SK-N-SH treated with all-trans-retinoic acid at 6 μM for 48 hours (cell line): Measurements from ENCODE around the gene NHS.

Source experiments
- ATAC-seq: fragments of 200-7000 bp; cut with Tn5 transposase; 3 replicates; pipeline ENCODE4 v1.9.1; 2020; ENCODE audit warnings: mild to moderate bottlenecking, moderate library complexity
- ARNTL ChIP-seq: fragments of 450-650 bp; formaldehyde crosslinking; IDR thresholded peaks from 2 replicates; pipeline ENCODE4 v1.5.0; 2020; ENCODE audit warnings: low read depth, mild to moderate bottlenecking, moderate library complexity, borderline replicate concordance
- BACH2 ChIP-seq: fragments of 250-450 bp; sonication (Bioruptor Pico); IDR thresholded peaks from 2 replicates; pipeline ENCODE4 v1.9.0; 2021; ENCODE audit warnings: mild to moderate bottlenecking, borderline replicate concordance
- CSDC2 ChIP-seq: fragments of 250-450 bp; sonication (Bioruptor Pico); IDR thresholded peaks from 2 replicates; pipeline ENCODE4 v1.5.0; 2020; ENCODE audit warnings: mild to moderate bottlenecking, moderate library complexity
- ESRRG ChIP-seq: fragments of 250-450 bp; sonication (Bioruptor Pico); IDR thresholded peaks from 2 replicates; pipeline ENCODE4 v1.6.1; 2021; ENCODE audit warnings: mild to moderate bottlenecking
- ISL1 ChIP-seq: fragments of 250-450 bp; sonication (Bioruptor Pico); IDR thresholded peaks from 2 replicates; pipeline ENCODE4 v2.1.2; 2022; ENCODE audit warnings: mild to moderate bottlenecking, moderate library complexity
- OSR1 ChIP-seq: fragments of 250-450 bp; sonication (Bioruptor Pico); IDR thresholded peaks from 2 replicates; pipeline ENCODE4 v1.8.0; 2022; ENCODE audit warnings: moderate library complexity, mild to moderate bottlenecking, inconsistent platforms
- PATZ1 ChIP-seq: fragments of 250-450 bp; sonication (Bioruptor Pico); IDR thresholded peaks from 2 replicates; pipeline ENCODE4 v1.8.0; 2020; ENCODE audit warnings: mild to moderate bottlenecking, moderate library complexity, borderline replicate concordance
- PPARA ChIP-seq: fragments of 250-450 bp; sonication (Bioruptor Pico); IDR thresholded peaks from 2 replicates; pipeline ENCODE4 v1.5.0; 2020; ENCODE audit warnings: mild to moderate bottlenecking, borderline replicate concordance
- RARB ChIP-seq: fragments of 250-450 bp; sonication (Bioruptor Pico); IDR thresholded peaks from 2 replicates; pipeline ENCODE4 v1.8.0; 2021; ENCODE audit warnings: mild to moderate bottlenecking, moderate library complexity
- SNAI2 ChIP-seq: fragments of 250-450 bp; sonication (Bioruptor Pico); IDR thresholded peaks from 2 replicates; pipeline ENCODE4 v1.5.0; 2020; ENCODE audit warnings: mild to moderate bottlenecking, moderate library complexity
- TCF4 ChIP-seq: fragments of 250-450 bp; sonication (Bioruptor Pico); IDR thresholded peaks from 2 replicates; pipeline ENCODE4 v1.8.0; 2021; ENCODE audit warnings: mild to moderate bottlenecking, moderate library complexity, borderline replicate concordance
- TOX ChIP-seq: fragments of 250-450 bp; sonication (Bioruptor Pico); IDR thresholded peaks from 2 replicates; pipeline ENCODE4 v1.8.0; 2021; ENCODE audit warnings: mild to moderate bottlenecking, moderate library complexity, borderline replicate concordance
- ZC3H10 ChIP-seq: fragments of 250-450 bp; sonication (Bioruptor Pico); IDR thresholded peaks from 2 replicates; pipeline ENCODE4 v1.5.1; 2021; ENCODE audit warnings: mild to moderate bottlenecking, moderate library complexity
- ZFP3 ChIP-seq: fragments of 250-450 bp; sonication (Bioruptor Pico); IDR thresholded peaks from 2 replicates; pipeline ENCODE4 v1.5.0; 2020; ENCODE audit warnings: mild to moderate bottlenecking, moderate library complexity
- ZFP30 ChIP-seq: fragments of 450-650 bp; formaldehyde crosslinking; IDR thresholded peaks from 2 replicates; pipeline ENCODE4 v1.5.0; 2022; ENCODE audit warnings: mild to moderate bottlenecking, moderate library complexity
- ZNF565 ChIP-seq: fragments of 450-650 bp; formaldehyde crosslinking; conservative IDR thresholded peaks from 2 replicates; pipeline ENCODE4 v1.5.0; 2020; ENCODE audit warnings: low read depth, mild to moderate bottlenecking, moderate library complexity
- ZNF70 ChIP-seq: fragments of 450-650 bp; formaldehyde crosslinking; IDR thresholded peaks from 2 replicates; pipeline ENCODE4 v1.5.0; 2020; ENCODE audit warnings: mild to moderate bottlenecking, moderate library complexity
- ZNF8 ChIP-seq: fragments of 450-650 bp; formaldehyde crosslinking; IDR thresholded peaks from 2 replicates; pipeline ENCODE4 v1.5.0; 2020; ENCODE audit warnings: mild to moderate bottlenecking, moderate library complexity
- TF ChIP-seq, protein P1 (sequence below): fragments of 250-450 bp; sonication (Bioruptor Pico); IDR thresholded peaks from 2 replicates; pipeline ENCODE4 v1.5.1; 2021; ENCODE audit warnings: mild to moderate bottlenecking, moderate library complexity
- TF ChIP-seq, protein P2 (sequence below): fragments of 250-450 bp; sonication (Bioruptor Pico); IDR thresholded peaks from 2 replicates; pipeline ENCODE4 v1.5.1; 2020; ENCODE audit warnings: low read depth, mild to moderate bottlenecking, moderate library complexity
- TF ChIP-seq, protein P3 (sequence below): fragments of 250-450 bp; sonication (Bioruptor Pico); IDR thresholded peaks from 2 replicates; pipeline ENCODE4 v1.8.0; 2021; ENCODE audit warnings: low read depth, mild to moderate bottlenecking, moderate library complexity, borderline replicate concordance

The NHS gene

GRCh38 chrX:17459008-17459611, 84.1 kb downstream of the NHS start (continued):
- TF ChIP-seq, protein P1, sequence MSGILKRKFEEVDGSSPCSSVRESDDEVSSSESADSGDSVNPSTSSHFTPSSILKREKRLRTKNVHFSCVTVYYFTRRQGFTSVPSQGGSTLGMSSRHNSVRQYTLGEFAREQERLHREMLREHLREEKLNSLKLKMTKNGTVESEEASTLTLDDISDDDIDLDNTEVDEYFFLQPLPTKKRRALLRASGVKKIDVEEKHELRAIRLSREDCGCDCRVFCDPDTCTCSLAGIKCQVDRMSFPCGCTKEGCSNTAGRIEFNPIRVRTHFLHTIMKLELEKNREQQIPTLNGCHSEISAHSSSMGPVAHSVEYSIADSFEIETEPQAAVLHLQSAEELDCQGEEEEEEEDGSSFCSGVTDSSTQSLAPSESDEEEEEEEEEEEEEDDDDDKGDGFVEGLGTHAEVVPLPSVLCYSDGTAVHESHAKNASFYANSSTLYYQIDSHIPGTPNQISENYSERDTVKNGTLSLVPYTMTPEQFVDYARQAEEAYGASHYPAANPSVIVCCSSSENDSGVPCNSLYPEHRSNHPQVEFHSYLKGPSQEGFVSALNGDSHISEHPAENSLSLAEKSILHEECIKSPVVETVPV (CRISPR knock-in tag): no peak
- TF ChIP-seq ZC3H10 (CRISPR knock-in tag): no peak
- TF ChIP-seq, all 23 proteins: peak for 0

GRCh38 chrX:17459661-17460060, 84.7 kb downstream of the NHS start:
- TF ChIP-seq, protein P1 (CRISPR knock-in tag): no peak
- TF ChIP-seq ZNF8 (CRISPR knock-in tag) (no peak), ZNF70 (CRISPR knock-in tag) (no peak), TCF4 (no peak), ZFP30 (CRISPR knock-in tag) (no peak), ESRRG (CRISPR knock-in tag) (no peak), RARB (CRISPR knock-in tag) (no peak), TOX (CRISPR knock-in tag) (no peak), ZNF565 (CRISPR knock-in tag) (no peak), CSDC2 (no peak)

GRCh38 chrX:17462881-17463280, 87.9 kb downstream of the NHS start:
- TF ChIP-seq, protein P2, sequence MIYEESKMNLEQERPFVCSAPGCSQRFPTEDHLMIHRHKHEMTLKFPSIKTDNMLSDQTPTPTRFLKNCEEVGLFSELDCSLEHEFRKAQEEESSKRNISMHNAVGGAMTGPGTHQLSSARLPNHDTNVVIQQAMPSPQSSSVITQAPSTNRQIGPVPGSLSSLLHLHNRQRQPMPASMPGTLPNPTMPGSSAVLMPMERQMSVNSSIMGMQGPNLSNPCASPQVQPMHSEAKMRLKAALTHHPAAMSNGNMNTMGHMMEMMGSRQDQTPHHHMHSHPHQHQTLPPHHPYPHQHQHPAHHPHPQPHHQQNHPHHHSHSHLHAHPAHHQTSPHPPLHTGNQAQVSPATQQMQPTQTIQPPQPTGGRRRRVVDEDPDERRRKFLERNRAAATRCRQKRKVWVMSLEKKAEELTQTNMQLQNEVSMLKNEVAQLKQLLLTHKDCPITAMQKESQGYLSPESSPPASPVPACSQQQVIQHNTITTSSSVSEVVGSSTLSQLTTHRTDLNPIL (CRISPR knock-in tag): no peak
- TF ChIP-seq BACH2 (CRISPR knock-in tag): no peak
- TF ChIP-seq ZNF565 (CRISPR knock-in tag): no peak
- TF ChIP-seq PATZ1 (CRISPR knock-in tag): no peak
- TF ChIP-seq TCF4: no peak
- TF ChIP-seq ARNTL (CRISPR knock-in tag): no peak
- TF ChIP-seq TOX (CRISPR knock-in tag): no peak
- TF ChIP-seq ZC3H10 (CRISPR knock-in tag): no peak
- TF ChIP-seq ZFP3: no peak
- no peak for TF ChIP-seq PPARA (CRISPR knock-in tag)
- TF ChIP-seq ISL1 (CRISPR knock-in tag): no peak
- no peak for ATAC-seq

More at GRCh38 chrX:17459661-17460060, 84.7 kb downstream of the NHS start:
- peak; percentile 21; the same call in 2 of the 3 replicates for ATAC-seq

GRCh38 chrX:17464194-17464593, 89.2 kb downstream of the NHS start:
- no peak for ATAC-seq
- TF ChIP-seq PATZ1 (CRISPR knock-in tag) (no peak), ARNTL (CRISPR knock-in tag) (no peak), ZNF8 (CRISPR knock-in tag) (no peak), BACH2 (CRISPR knock-in tag) (no peak), CSDC2 (no peak), PPARA (CRISPR knock-in tag) (no peak), ZFP30 (CRISPR knock-in tag) (no peak), ESRRG (CRISPR knock-in tag) (no peak), SNAI2 (CRISPR knock-in tag) (no peak), ZNF565 (CRISPR knock-in tag) (no peak), OSR1 (CRISPR knock-in tag) (no peak), TCF4 (no peak)
- TF ChIP-seq, protein P3, sequence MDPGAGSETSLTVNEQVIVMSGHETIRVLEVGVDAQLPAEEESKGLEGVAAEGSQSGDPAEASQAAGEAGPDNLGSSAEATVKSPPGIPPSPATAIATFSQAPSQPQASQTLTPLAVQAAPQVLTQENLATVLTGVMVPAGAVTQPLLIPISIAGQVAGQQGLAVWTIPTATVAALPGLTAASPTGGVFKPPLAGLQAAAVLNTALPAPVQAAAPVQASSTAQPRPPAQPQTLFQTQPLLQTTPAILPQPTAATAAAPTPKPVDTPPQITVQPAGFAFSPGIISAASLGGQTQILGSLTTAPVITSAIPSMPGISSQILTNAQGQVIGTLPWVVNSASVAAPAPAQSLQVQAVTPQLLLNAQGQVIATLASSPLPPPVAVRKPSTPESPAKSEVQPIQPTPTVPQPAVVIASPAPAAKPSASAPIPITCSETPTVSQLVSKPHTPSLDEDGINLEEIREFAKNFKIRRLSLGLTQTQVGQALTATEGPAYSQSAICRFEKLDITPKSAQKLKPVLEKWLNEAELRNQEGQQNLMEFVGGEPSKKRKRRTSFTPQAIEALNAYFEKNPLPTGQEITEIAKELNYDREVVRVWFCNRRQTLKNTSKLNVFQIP (CRISPR knock-in tag): no peak
- TF ChIP-seq, protein P1 (CRISPR knock-in tag): no peak
